Testis (tissue), 3 donors: Measurements from ENCODE around the gene GRID1. TPM values are rescaled to one million over a fixed set of nuclear protein-coding genes. Genes with fewer than 3 reads are reported as not detected.

Source experiments
- DNase-seq: peaks from one replicate; pipeline ENCODE4 v3.0.0-alpha.2; 2019
- H3K27ac ChIP-seq, 2 donors: fragments of 200-600 bp; sonication (generic); one replicate each; pipeline ENCODE4 v1.5.1; 2019
- H3K27me3 ChIP-seq: fragments of 200-600 bp; sonication (generic); one replicate; pipeline ENCODE4 v1.5.1; 2019
- H3K36me3 ChIP-seq: fragments of 200-600 bp; sonication (generic); one replicate; pipeline ENCODE4 v1.5.1; 2017; ENCODE audit warnings: low read depth; ENCODE audit errors: missing control alignments
- H3K4me1 ChIP-seq: fragments of 200-600 bp; sonication (generic); one replicate; pipeline ENCODE4 v1.5.1; 2019
- H3K4me3 ChIP-seq, 2 donors: fragments of 200-600 bp; sonication (generic); one replicate each; pipeline ENCODE4 v1.5.1; 2017 to 2019
- H3K9me3 ChIP-seq: fragments of 200-600 bp; sonication (generic); one replicate; pipeline ENCODE4 v1.5.1; 2017
- CTCF ChIP-seq, 3 experiments: fragments of 450-650 bp in 2 of 3; fragments of 200-600 bp in 1 of 3; sonication (generic) in 1 of 3; IDR thresholded peaks; one replicate each; pipeline ENCODE4 v1.5.1; 2016 to 2019; ENCODE audit warnings: antibody characterized with exemption in 3 of 3, mild to moderate bottlenecking in 2 of 3, moderate library complexity in 1 of 3
- POLR2A ChIP-seq: fragments of 450-650 bp; IDR thresholded peaks from one replicate; pipeline ENCODE4 v1.6.1; 2017; ENCODE audit warnings: antibody characterized with exemption, mild to moderate bottlenecking, moderate library complexity
- WGBS, 2 donors: methylation state at CpG; one replicate each; pipeline ENCODE4 v1.1.5; 2018; 5-methylcytosine and 5-hydroxymethylcytosine counted together
- intact Hi-C: fragments of 100-400 bp; cut with DNase I; formaldehyde crosslinking; loops from one replicate; pipeline ENCODE4 v1.15.1; 2023; ENCODE audit warnings: low total_unique reads
- polyA plus RNA-seq: library from polyadenylated mRNA; stranded (reverse); fragments of 350-450 nt; fragmentation: Illumina TruSeq; extraction: RNeasy Lipid Tissue Mini Kit (QIAGEN cat#74804); gene quantifications from one replicate; pipeline ENCODE4 v1.2.3, GENCODE V29; 2014; ENCODE audit warnings: low read depth, low replicate concordance; ENCODE audit not compliant: insufficient read depth
- total RNA-seq, 2 donors: library from RNA; depleted of rRNA; stranded (reverse); fragments of >200 nt; gene quantifications; one replicate each; pipeline ENCODE4 v1.2.3, GENCODE V29; 2016

Gene GRID1
- total and polyA plus RNA-seq, 3 donors from 2014 or later, result 7.4 to 16.7 (median 8.1) TPM

DNA sequence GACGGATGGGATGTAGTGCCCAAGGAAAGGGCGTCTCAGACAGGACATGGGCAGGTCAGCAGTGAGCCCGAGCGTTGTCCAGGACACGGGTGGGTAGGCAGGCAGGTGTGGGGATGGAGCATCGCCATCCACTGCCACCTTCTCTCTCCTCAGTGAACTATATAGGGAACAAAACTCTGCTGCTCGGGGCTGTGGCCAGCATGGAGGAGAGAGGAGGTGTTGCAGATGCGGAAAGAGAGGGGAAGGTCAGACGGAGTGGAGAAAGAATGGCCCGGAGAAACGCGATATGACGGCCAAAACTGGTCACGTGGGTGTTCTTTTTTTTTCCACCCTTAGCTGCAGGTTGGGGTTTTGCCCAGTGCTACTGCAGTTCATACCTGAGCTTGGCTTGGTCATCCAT lies 71.2 kb downstream of the GRID1 start:
- Histone ChIP-seq H3K36me3 (no peaks in the 10 kb centered on the region), H3K9me3 (no peaks in the 10 kb centered on the region), H3K27me3 (no peaks in the 10 kb centered on the region), H3K4me1 (no peaks in the 10 kb centered on the region), H3K4me3 (no peak overlapping the region), H3K27ac (no peak overlapping the region)
- 90 to 93% methylated on average over 14 of the region's 14 CpGs for WGBS, 2 donors
- TF ChIP-seq CTCF (IDR thresholded peaks at IDR 0.05) (no peak), POLR2A (no peak)
- DNase-seq, result peak; percentile 5
- intact Hi-C loops, result no loop called here

DNA sequence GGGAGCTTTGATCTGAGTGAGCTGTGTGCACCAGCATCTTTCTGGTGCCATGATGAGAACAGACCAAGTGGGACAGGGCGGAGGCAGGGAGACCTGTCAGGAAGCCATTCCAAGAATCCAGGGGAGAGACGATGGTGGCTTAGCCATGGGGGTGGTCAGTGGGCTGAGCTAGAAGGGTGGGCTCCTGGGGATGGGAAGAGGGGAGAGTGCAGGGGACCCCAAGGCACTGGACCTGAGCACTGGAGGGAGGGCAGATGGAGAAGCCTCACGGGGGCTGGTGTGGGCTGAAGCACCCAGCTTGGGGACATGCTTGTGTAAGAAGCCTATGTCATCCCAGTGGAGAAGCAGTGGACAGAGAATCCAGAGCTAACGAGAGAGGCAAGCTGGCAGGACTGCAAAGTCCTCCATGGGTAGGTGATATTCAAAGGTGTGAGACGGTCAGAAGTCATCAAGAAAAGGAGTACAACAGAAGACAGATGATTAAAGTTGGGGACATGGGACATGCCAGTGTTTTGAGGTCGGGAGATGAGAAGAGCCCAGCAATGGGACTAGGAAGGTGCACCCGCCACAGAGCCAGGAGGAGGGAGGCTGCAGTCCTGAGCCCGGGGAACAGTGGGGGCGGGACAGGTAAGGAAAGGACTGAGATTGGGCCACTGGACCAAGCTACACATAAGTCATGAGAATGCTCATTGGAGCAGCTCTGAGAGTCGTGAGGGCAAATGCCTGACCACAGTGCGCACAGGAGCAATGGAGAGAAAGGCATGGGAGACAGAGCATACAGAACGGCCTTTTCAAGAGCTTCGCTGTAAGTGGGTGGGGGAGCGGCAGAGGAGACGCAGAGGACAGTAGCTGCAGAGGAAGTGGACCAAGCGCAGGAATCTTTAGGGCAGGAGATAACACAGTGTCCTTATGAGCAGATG lies 72.0 kb downstream of the GRID1 start:
- peak; percentile 1 for DNase-seq
- Histone ChIP-seq H3K4me1 (no peaks in the 10 kb centered on the region), H3K27me3 (no peaks in the 10 kb centered on the region), H3K36me3 (no peaks in the 10 kb centered on the region), H3K9me3 (no peaks in the 10 kb centered on the region), H3K27ac (no peak overlapping the region), H3K4me3 (no peak overlapping the region)
- 86 to 87% methylated on average over 16 of the region's 16 CpGs for WGBS, 2 donors
- intact Hi-C loops, result no loop called here
- TF ChIP-seq CTCF (IDR thresholded peaks at IDR 0.05), result no peak
- no peak for TF ChIP-seq POLR2A

DNA sequence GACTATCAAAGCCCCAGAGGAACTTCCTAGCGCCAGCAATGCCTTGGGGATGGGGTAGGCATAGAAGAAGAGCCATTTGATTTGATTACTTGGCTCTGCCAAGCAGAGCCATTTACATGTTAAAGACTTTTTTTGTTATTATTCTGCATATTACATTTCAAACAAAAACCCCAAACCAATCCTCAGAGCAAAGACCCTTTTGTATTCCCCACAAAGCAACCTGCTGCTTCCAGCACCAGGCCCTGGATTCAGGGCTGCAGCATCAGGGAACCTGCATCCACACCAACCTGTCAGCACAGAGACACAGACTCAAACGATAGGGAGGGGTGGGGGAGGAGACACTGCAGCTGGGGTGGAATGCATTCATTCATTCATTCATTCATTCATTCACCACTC lies 73.2 kb downstream of the GRID1 start:
- intact Hi-C loops, result no loop called here
- 59 to 63% methylated on average over 2 of the region's 2 CpGs for WGBS, 2 donors
- no peak for DNase-seq

GRCh38 chr10:86292462-86293395 lies 73.9 kb downstream of the GRID1 start:
- WGBS, 2 donors, result 85 to 86% methylated on average over 12 of the region's 13 CpGs
- Histone ChIP-seq H3K4me1 (no peaks in the 10 kb centered on the region), H3K9me3 (no peaks in the 10 kb centered on the region), H3K27ac (no peak overlapping the region), H3K27me3 (no peaks in the 10 kb centered on the region), H3K36me3 (no peaks in the 10 kb centered on the region), H3K4me3 (no peak overlapping the region)
- no peak for DNase-seq
- TF ChIP-seq POLR2A, result no peak
- no peak for TF ChIP-seq CTCF (IDR thresholded peaks at IDR 0.05)
- intact Hi-C loops, result no loop called here

More for the DNA sequence above, 73.2 kb downstream of the GRID1 start:
- TF ChIP-seq CTCF (IDR thresholded peaks at IDR 0.05), result no peak
- no peak for TF ChIP-seq POLR2A
- Histone ChIP-seq H3K27me3 (no peaks in the 10 kb centered on the region), H3K27ac (no peak overlapping the region), H3K4me1 (no peaks in the 10 kb centered on the region), H3K36me3 (no peaks in the 10 kb centered on the region), H3K9me3 (no peaks in the 10 kb centered on the region), H3K4me3 (no peak overlapping the region)
